ENCODE results near the gene ATG4B.

Gene ATG4B

GRCh38 chr2:241695651-241696050 is 58.2 kb downstream of the ATG4B start:
- DNase-seq: no peak

- no peak for DNase-seq
Observed at GRCh38 chr2:241701149-241701398, 63.6 kb downstream of the ATG4B start.

- peak; percentile 96 to 100 (median 98) for DNase-seq
Observed at GRCh38 chr2:241701399-241702154, 64.1 kb downstream of the ATG4B start, which contains the start of gene ING5. Gene ING5 (plus strand): TSS chr2:241702039. CDS start chr2:241702066, 27 bp downstream.

GRCh38 chr2:241702155-241703031 is 64.9 kb downstream of the ATG4B start:
- peak; percentile 80 to 96 (median 91) for DNase-seq

GRCh38 chr2:241703032-241703604 is 65.6 kb downstream of the ATG4B start:
- peak in 1 of 3 donors; percentile 21 for DNase-seq

GRCh38 chr2:241706537-241706936 is 69.0 kb downstream of the ATG4B start:
- DNase-seq: no peak

- no peak for DNase-seq
Observed at GRCh38 chr2:241708879-241709278, 71.4 kb downstream of the ATG4B start.

- no peak for DNase-seq
Observed at GRCh38 chr2:241719093-241719492, 81.6 kb downstream of the ATG4B start.

- no peak for DNase-seq
Observed at GRCh38 chr2:241720099-241720498, 82.6 kb downstream of the ATG4B start.

GRCh38 chr2:241720560-241720959 is 83.1 kb downstream of the ATG4B start:
- no peak for DNase-seq

GRCh38 chr2:241721852-241722251 is 84.4 kb downstream of the ATG4B start:
- no peak for DNase-seq

- DNase-seq: no peak
Observed at GRCh38 chr2:241722896-241723454, 85.5 kb downstream of the ATG4B start.

Data from suppressor macrophage treated with lipopolysaccharide for 1 hour (primary cell).